HG02973 (cell line): ENCODE results near the gene TDRD7.

Experiments
- ATAC-seq: cut with Tn5 transposase; IDR thresholded peaks from one replicate; pipeline ENCODE4 v1.9.1; 2021; ENCODE audit warnings: moderate library complexity; ENCODE audit not compliant: unreplicated experiment

TDRD7 gene

GRCh38 chr9:97386733-97387503 is 25.0 kb upstream of the TDRD7 start:
- ATAC-seq = no peak

- no peak for ATAC-seq
Measured at GRCh38 chr9:97387504-97387886, 24.4 kb upstream of the TDRD7 start.

DNA sequence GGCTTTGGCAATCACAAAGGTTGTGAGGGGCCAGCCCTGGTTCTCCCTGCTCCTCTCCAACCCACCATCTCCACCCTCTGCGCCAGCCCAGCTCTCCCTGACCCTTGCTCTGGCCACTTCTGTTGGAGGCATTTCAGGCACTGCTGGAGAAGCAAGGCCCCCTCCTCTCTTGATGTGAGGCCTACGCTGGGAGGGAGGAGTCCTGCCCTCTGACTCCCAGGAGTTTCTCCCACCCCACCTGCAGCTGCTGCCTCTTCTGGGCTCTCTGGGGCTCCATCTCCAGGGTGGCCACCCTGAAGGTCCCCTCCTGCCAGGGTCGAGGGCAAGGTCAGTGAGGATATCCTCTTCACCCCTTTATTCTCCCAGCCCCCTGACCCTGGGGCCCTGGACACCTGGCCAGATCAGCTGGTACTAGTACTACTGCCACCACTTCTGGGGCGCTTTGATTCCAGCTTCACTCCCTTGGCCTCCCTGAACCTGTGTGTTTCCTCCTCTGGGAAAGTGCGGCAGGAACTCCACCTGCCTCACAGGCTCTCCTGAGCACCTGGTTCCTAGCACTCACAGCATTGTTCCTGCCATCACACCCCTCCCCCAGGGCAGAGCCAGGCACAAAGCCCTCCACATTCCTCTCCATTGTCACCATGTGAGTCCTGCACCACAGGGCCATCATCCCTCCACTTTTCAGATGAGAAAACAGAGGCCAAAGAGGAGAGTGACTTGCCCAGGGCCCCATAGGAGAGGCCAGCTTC is 23.8 kb upstream of the TDRD7 start:
- ATAC-seq = no peak

GRCh38 chr9:97388721-97389238 is 23.1 kb upstream of the TDRD7 start:
- peak; percentile 63 for ATAC-seq

DNA sequence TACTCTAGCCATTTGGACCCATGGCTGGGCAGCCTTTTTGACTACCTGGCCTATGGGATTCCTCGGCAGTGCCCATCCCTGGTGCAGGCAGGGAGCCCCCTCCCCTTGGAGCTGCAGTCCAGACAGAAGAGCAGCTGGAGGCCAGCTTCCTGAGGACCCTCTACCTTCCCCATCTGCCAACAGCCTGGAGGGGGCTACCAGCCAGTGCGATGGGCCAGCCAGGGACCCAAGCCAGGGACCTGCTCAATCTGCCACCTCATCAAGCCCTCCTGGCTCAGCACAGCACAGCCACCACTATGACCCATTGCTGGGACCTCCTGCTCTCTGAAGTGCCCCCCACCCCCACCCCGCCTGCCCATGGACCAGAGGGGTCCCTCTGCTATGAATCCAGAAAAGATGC is 22.6 kb upstream of the TDRD7 start:
- ATAC-seq = no peak

GRCh38 chr9:97390791-97391406 is 21.0 kb upstream of the TDRD7 start:
- ATAC-seq = no peak

- ATAC-seq = no peak
Measured at GRCh38 chr9:97394881-97395280, 17.0 kb upstream of the TDRD7 start.

GRCh38 chr9:97395745-97396144 is 16.2 kb upstream of the TDRD7 start:
- ATAC-seq = no peak

DNA sequence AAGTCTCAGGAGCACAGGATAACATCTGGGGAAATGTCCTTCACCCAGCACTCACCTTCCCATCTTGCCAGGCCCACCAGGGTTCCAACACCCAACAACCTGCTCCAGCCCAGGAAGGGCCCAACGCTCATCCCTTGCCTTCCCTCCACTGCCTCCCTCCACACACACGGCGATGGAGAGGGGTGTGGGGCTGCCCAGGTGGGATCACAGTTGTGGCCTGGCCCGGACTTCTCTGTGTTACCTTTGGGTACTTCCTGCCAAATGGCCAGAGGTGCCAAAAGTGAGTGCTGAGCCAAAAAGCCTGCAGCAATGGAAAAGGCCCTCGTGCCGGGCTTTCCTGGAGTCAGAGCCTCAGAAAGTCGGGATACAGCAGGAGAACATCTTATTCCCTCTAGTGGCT is 15.6 kb upstream of the TDRD7 start:
- ATAC-seq = no peak

DNA sequence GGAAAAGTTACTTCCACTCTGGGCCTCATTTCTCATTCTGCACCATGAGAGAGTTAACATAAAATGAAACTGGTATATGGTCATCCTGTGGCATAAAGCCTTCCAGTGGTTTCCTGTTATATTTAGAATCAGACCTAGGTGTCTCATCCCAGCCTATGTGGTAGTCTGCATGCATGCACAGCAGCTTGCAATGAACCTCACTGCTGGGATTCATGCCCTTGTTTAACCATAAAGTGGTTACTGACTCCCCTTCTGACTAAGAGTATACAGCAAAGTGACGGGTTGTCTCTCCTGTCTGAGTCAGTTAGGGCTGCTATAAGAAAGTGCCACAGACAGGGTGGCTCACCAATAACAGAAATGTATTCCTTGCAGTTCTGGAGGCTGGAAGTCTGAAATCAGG is 14.7 kb upstream of the TDRD7 start:
- peak; percentile 57 for ATAC-seq

DNA sequence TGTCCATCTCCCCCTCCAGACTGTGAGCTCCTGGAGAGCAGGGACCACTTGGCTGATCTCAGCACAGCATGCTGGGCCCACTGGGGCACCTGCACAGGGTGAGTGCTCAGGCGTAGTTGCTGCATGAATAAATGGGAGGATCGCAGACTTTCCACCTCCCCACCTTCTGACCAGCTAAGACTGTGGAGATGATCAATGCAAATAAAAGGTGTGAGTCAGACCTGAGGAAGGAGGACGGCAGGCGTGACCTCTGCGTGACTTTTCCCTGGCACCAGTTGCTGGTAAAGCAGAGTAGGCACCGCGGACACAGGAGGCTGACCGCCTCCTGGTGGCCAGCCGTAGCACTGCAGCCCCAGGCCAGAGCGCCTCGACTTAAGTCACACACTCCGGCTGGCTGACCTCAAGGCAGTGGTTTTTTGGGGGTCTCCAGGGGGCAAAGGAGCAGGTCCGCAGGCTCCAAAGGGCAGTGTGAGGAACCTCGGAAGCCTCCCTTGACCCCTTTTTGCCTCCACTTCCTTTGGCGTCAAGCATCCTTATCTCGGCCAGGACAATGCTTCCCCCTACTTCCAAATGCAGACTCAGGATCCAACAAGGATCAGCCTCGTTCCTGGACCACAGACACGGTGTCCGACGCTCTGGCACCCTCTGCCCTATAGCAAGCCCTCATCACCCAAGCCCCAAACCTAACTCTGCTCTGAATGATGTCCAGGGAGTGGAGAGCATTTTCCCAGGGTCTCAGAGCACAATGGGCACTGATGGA is 12.7 kb upstream of the TDRD7 start:
- ATAC-seq = no peak

DNA sequence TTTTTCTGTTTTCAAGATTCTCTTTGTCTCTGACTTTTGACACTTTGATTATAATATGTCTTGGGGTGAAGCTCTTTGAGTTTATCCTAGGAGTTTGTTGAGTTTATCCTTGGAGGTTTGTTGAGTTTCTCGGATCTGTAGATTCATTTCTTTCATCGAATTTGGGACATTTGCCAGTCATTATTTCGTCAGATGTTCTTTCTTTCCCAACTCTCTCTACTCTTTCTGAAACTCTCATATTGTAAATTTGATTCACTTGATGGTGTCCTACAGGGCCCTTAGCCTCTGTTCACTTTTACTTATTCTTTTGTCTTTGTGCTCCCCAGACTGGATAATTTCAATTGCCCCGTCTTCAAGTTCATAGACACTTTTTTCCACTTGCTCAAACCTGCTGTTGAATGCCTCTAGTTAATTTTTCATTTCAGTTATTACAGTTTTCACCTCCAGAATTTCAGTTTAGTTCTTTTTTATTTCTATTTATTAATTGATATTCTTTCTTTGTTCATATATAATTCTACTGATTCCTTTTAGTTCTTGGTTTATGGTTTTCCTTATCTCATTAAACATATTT is 8.1 kb upstream of the TDRD7 start:
- ATAC-seq = no peak

DNA sequence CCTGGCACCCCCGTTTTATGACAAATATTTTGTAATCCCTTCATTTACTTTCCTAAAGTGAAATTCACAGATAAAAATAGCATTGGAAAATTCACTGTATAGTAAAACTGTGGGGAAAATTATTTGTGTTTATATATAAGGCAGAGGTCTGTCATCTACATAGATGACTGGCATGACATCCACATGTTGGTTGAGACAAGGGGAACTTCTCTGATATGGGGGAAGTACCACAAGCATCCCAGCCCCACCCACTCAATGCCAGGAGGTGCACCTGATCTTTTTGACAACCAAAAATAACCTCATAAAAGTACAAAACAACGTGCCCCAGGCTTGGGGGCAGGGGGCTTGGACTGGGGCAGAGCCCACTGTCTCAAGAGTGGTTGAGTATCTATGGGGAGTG is 6.3 kb upstream of the TDRD7 start:
- ATAC-seq = no peak

- ATAC-seq = no peak
Measured at GRCh38 chr9:97406620-97407177, 5.2 kb upstream of the TDRD7 start.

- no peak for ATAC-seq
Measured at GRCh38 chr9:97408562-97408961, 3.3 kb upstream of the TDRD7 start.

GRCh38 chr9:97411440-97411788 is 482 bp upstream of the TDRD7 start:
- peak; percentile 6 for ATAC-seq

GRCh38 chr9:97412626-97413385 is 910 bp downstream of the TDRD7 start:
- ATAC-seq = peak; percentile 13

DNA sequence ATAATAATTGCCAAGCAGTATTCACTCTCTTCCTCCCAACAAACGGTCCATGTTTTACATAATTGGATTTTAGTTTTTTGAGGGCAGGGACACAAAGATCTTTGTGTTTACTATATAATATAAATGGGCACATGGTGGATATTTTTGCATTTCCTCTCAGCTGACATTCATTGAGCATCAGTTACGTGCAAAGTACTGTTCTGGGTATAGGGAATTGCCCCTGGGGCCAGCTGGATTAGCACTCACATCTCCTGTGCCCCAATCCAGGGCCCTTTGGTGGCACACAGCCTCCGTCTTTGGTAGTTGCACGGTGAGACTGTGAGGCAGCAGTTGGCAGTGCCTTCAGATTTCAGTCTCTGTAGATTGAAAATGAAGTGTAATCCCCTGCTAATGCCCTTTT is 1.6 kb downstream of the TDRD7 start:
- ATAC-seq = no peak

DNA sequence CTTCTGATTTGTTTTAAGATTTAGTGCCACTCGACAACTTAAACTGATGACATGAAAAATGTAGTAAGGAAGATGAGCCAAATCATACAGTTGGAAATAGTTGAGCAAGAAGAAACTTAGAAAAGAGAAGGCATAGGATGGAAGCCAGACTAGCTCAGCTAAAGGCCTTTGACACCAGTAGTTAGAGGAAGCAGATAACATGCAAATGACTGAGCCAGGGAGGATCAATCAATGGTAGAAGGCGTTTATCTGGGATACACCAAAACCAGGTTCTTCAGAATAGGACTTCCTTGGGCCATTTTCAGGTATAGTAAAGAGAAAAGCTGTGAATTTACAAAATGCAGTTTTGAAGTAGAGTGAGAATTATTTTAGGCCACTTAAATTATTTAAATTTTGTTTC is 3.2 kb downstream of the TDRD7 start:
- ATAC-seq = no peak

- ATAC-seq = no peak
Measured at GRCh38 chr9:97418880-97419279, 7.0 kb downstream of the TDRD7 start.
